Globus pallidus (tissue), 1 donor: ENCODE data around the gene GPR18.
"Not testable (repeated sequence)": the region's sequence is repeated elsewhere in the genome, so short reads cannot be mapped to it uniquely, and the experiment has no call there.

Source experiments
- DNase-seq: peaks from one replicate; pipeline ENCODE4 v3.0.0-alpha.2; 2015; ENCODE audit warnings: low spot score

The GPR18 gene

GRCh38 chr13:99228737-99229691 is 29.2 kb downstream of the GPR18 start:
- no peak for DNase-seq

- DNase-seq = no peak
Observed at GRCh38 chr13:99227909-99228688, 30.1 kb downstream of the GPR18 start.

- no peak for DNase-seq
Observed at GRCh38 chr13:99227331-99227900, 30.8 kb downstream of the GPR18 start.

GRCh38 chr13:99226513-99226912 is 31.7 kb downstream of the GPR18 start:
- DNase-seq = no peak

GRCh38 chr13:99225078-99225477 is 33.1 kb downstream of the GPR18 start:
- DNase-seq = no peak

- no peak for DNase-seq
Observed at GRCh38 chr13:99224021-99224420, 34.2 kb downstream of the GPR18 start.

GRCh38 chr13:99223587-99223986 is 34.6 kb downstream of the GPR18 start:
- no peak for DNase-seq

GRCh38 chr13:99221567-99222239 is 36.5 kb downstream of the GPR18 start:
- DNase-seq = no peak

- DNase-seq = no peak
Observed at GRCh38 chr13:99220199-99220935, 37.8 kb downstream of the GPR18 start.

- no peak for DNase-seq
Observed at GRCh38 chr13:99218969-99219368, 39.2 kb downstream of the GPR18 start.

- DNase-seq = peak; percentile 58
Observed at GRCh38 chr13:99218545-99218944, 39.6 kb downstream of the GPR18 start.

- no peak for DNase-seq
Observed at GRCh38 chr13:99218126-99218525, 40.1 kb downstream of the GPR18 start.

- DNase-seq = no peak
Observed at GRCh38 chr13:99217461-99218110, 40.6 kb downstream of the GPR18 start.

- DNase-seq = no peak
Observed at GRCh38 chr13:99215184-99215830, 42.9 kb downstream of the GPR18 start.

GRCh38 chr13:99214731-99215130 is 43.4 kb downstream of the GPR18 start:
- no peak for DNase-seq

GRCh38 chr13:99214232-99214631 is 43.9 kb downstream of the GPR18 start:
- DNase-seq = no peak

GRCh38 chr13:99211421-99212035 is 46.7 kb downstream of the GPR18 start:
- no peak for DNase-seq

GRCh38 chr13:99210627-99211026 is 47.6 kb downstream of the GPR18 start:
- DNase-seq = not testable (repeated sequence)

GRCh38 chr13:99208845-99209527 is 49.2 kb downstream of the GPR18 start:
- DNase-seq = no peak
